GM12891 (cell line): ENCODE results near the gene MEGF8.

ENCODE experiments used
- PAX5 ChIP-seq: IDR thresholded peaks from 2 replicates; pipeline ENCODE4 v1.6.1; 2011; ENCODE audit warnings: low read length, moderate library complexity, mild to moderate bottlenecking; ENCODE audit not compliant: insufficient read depth, severe bottlenecking
- POLR2A ChIP-seq: IDR thresholded peaks from 2 replicates; pipeline ENCODE4 v1.6.1; 2011; ENCODE audit warnings: low read depth, low read length, control low read depth
- POLR2AphosphoS5 ChIP-seq: IDR thresholded peaks from 2 replicates; pipeline ENCODE4 v1.6.1; 2011; ENCODE audit warnings: low read depth, low read length, control low read depth
- POU2F2 ChIP-seq: IDR thresholded peaks from 2 replicates; pipeline ENCODE4 v1.6.1; 2011; ENCODE audit warnings: low read depth, mild to moderate bottlenecking, control low read depth, low read length, moderate library complexity
- SPI1 ChIP-seq: IDR thresholded peaks from 2 replicates; pipeline ENCODE4 v1.6.1; 2011; ENCODE audit warnings: low read depth, low read length, control low read depth
- TAF1 ChIP-seq: IDR thresholded peaks from 2 replicates; pipeline ENCODE4 v1.6.1; 2011; ENCODE audit warnings: low read depth, low read length, control low read depth

- TF ChIP-seq POLR2A (no peak), POLR2AphosphoS5 (no peak), TAF1 (no peak), POU2F2 (no peak), SPI1 (no peak), PAX5 (no peak)
These were observed 94.7 kb downstream of the MEGF8 start for GRCh38 chr19:42420055-42420544.
